ENCODE data around the gene IL4. TPM values are rescaled to one million over a fixed set of nuclear protein-coding genes. Genes with fewer than 3 reads are reported as not detected.

Gene IL4
- total RNA-seq, 1 donor from 2014 or later = not detected

DNA sequence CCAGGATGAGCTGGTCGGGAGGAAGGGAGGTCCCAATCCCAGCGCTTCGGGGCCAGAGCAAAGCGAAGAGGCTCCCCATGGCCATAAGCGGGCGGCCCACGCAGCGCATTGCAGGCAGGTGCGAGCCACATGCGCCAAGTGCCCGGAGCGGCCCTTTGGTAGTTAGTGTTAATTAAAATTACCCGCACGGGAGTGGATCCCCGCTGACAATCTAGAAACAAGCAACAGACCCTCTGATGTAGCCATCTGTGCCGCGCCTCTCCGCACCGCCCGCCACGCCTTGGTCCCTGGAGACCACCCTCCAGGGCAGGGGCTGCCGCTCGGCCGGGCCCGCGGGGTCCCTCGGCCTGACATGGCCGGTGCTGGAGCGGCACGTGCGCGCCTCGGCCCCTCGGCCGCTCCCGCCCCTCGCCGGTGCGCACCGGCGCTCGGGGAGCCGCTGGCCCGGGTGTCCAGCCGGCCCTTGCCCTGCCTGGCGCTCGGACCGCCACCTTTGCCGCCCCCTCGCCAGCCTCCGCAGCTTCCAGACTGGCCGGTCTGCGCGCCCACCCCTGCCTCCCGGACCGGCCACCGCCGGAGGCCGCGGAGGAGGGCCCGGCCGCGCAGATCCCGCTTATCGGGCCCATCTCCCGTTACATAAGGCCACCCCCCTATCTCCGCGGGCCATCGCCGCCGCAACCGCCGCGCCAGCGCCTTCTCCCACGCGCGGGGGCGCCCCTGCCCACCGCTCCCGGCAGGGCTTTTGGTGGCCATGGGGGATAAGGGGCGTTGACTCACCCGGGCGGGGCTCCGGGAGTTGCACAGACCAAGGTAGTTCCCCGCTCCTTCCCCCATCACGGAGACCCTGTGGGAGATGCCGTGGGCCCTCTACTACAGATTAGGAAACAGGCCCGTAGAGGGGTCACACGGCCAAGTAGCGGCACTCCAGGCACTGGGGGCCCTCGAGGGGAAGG, 17.7 kb upstream of the IL4 start:
- DNase-seq (ENCODE audit: low read depth) = no peak
- Histone ChIP-seq H3K4me3 (ENCODE audit: low read depth, low read length) (peak overlapping the region; percentile 32), H3K36me3 (ENCODE audit: control insufficient read depth, insufficient read depth, low read length) (no peaks in the 10 kb centered on the region), H3K27me3 (ENCODE audit: control insufficient read depth, insufficient read depth, low read length) (peaks cover 10% of the 10 kb centered on the region)
- TF ChIP-seq, protein P1, sequence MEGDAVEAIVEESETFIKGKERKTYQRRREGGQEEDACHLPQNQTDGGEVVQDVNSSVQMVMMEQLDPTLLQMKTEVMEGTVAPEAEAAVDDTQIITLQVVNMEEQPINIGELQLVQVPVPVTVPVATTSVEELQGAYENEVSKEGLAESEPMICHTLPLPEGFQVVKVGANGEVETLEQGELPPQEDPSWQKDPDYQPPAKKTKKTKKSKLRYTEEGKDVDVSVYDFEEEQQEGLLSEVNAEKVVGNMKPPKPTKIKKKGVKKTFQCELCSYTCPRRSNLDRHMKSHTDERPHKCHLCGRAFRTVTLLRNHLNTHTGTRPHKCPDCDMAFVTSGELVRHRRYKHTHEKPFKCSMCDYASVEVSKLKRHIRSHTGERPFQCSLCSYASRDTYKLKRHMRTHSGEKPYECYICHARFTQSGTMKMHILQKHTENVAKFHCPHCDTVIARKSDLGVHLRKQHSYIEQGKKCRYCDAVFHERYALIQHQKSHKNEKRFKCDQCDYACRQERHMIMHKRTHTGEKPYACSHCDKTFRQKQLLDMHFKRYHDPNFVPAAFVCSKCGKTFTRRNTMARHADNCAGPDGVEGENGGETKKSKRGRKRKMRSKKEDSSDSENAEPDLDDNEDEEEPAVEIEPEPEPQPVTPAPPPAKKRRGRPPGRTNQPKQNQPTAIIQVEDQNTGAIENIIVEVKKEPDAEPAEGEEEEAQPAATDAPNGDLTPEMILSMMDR (IDR thresholded peaks at IDR 0.05; ENCODE audit: insufficient read depth, low read length, poor library complexity, severe bottlenecking) = peak; percentile 15

DNA sequence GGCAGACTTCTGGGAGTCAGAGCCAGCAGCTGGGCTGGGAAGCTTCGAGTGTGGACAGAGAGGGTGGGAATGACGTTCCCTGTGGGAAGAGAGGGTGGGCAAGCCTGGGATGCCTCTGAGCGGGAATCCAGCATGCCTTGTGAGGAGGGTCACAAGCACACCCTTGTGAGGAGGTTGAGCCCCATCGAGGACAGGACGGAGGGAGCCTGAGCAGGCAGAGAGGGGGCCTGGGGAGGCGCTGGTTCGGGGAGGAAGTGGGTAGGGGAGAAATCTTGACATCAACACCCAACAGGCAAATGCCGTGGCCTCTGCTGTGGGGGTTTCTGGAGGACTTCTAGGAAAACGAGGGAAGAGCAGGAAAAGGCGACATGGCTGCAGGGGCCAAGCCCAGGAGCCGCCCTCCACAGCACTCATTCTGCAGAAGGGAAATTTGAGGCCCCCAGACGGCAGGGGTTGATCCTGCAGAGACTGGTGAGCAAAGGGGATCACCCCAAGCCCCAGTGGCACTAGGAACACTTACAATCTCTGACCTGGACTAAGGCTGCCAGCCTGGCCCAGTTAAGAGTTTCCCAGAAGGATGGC, 16.9 kb upstream of the IL4 start:
- TF ChIP-seq, protein P1 (IDR thresholded peaks at IDR 0.05; ENCODE audit: insufficient read depth, low read length, poor library complexity, severe bottlenecking) = no peak
- peaks cover 10% of the 10 kb centered on the region for H3K27me3 ChIP-seq (ENCODE audit: control insufficient read depth, insufficient read depth, low read length)
- DNase-seq (ENCODE audit: low read depth) = no peak
- H3K36me3 ChIP-seq (ENCODE audit: control insufficient read depth, insufficient read depth, low read length) = no peaks in the 10 kb centered on the region
- no peak overlapping the region for H3K4me3 ChIP-seq (ENCODE audit: low read depth, low read length)

GRCh38 chr5:132657676-132658380, 16.0 kb upstream of the IL4 start, which contains the start of gene IL13:
Gene IL13, plus strand, starts transcription at chr5:132658173. Its CDS starts 14 bp downstream, at chr5:132658187.
- Histone ChIP-seq H3K36me3 (ENCODE audit: control insufficient read depth, insufficient read depth, low read length) (no peaks in the 10 kb centered on the region), H3K4me3 (ENCODE audit: low read depth, low read length) (no peak within 1 kb of the TSS), H3K27me3 (ENCODE audit: control insufficient read depth, insufficient read depth, low read length) (peaks cover 10% of the 10 kb centered on the region)
- TF ChIP-seq, protein P1 (IDR thresholded peaks at IDR 0.05; ENCODE audit: insufficient read depth, low read length, poor library complexity, severe bottlenecking) = no peak
- no peak for DNase-seq (ENCODE audit: low read depth)

DNA sequence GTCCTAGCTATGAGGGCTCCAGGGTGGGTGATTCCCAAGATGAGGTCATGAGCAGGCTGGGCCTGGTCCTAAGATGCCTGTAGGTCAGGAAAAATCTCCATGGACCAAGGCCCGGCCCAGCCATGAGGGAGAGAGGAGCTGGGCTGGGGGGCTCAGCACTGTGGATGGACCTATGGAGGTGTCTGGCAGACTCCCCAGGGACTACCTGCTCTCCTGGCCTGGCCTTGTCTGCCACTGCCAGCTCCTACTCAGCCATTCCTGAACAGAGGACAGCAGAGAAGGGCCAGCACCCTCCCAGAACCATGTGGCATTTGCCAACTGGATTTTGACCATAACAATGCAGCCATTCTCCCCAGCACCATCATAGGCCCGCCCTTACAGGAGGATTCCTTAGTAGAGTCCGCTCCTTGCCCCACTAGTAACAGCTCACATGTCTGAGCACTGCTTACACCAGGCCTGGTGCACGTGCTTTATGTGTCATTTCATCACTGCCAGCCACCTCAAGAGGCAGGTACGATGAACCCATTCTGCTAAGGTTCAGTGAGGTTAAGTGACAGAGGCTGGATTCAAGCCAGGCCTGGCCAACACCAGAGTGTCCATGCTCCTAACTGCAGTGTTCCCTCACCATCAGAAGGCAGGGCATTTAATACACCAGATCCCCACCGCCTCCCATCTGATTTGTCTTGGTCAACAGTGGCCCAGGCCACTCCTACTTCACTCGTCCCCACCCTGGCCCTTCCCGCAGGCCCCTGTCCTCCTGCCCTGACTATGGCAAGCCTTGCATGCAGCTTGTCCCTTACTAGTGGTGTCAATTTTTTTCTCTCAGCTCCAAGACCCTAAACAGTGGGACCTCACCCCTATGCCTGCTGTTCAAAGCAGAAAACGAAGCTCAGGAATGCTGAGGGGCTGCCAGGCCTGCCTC, 15.1 kb upstream of the IL4 start:
- Histone ChIP-seq H3K4me3 (ENCODE audit: low read depth, low read length) (no peak overlapping the region), H3K27me3 (ENCODE audit: control insufficient read depth, insufficient read depth, low read length) (peaks cover 10% of the 10 kb centered on the region), H3K36me3 (ENCODE audit: control insufficient read depth, insufficient read depth, low read length) (no peaks in the 10 kb centered on the region)
- DNase-seq (ENCODE audit: low read depth) = no peak
- TF ChIP-seq, protein P1 (IDR thresholded peaks at IDR 0.05; ENCODE audit: insufficient read depth, low read length, poor library complexity, severe bottlenecking) = no peak

All from kidney epithelial cell (primary cell).